GM12892 (cell line): ENCODE measurements around the gene UBL7.

Experiments
- POLR2A ChIP-seq: IDR thresholded peaks from 2 replicates; pipeline ENCODE4 v1.6.1; 2011; ENCODE audit warnings: low read depth, low read length, control low read depth
- POLR2AphosphoS5 ChIP-seq: IDR thresholded peaks from 2 replicates; pipeline ENCODE4 v1.6.1; 2011; ENCODE audit warnings: low read depth, low read length, control low read depth

DNA sequence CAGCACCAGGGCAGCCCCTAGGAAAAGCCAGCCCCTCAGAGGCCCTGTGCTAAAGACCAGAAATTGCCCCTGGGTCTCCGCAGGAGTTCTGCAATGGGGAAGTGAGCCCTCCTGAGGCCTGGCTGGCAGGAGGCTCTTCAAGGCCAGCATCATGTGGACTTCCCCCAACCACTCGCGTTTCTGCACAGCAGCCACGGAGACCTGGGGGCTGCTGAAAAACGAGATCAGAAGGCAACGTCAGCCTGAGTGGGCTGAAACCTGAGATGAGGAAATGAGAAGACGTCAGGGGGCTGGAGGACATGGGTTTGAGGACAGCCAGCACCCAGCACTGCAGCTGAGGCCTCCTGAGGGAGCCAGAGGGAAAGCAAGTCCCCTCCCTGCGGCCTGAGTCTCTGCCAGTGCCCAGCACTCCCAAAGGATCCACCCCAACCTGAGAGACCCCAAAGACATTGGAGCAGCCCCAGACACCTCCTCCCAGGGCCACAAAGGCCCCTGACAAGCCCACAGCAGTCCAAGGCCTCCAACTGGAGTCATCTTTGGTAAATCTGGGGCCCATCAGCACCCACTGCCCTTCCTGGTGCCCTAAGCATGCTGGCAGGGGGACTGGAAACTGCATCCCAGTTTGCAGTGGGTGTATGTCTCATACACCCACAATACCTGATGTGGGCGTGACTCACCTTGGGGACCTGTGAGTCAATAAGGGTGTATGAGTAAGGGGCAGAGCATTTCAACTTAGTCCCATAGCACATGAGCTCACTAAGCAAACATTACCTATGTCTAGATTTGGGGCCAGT, 64.3 kb downstream of the UBL7 start:
- TF ChIP-seq POLR2A: peak; percentile 81
- TF ChIP-seq POLR2AphosphoS5: peak; percentile 81
